Measurements from ENCODE around the gene ATG5.

DNA sequence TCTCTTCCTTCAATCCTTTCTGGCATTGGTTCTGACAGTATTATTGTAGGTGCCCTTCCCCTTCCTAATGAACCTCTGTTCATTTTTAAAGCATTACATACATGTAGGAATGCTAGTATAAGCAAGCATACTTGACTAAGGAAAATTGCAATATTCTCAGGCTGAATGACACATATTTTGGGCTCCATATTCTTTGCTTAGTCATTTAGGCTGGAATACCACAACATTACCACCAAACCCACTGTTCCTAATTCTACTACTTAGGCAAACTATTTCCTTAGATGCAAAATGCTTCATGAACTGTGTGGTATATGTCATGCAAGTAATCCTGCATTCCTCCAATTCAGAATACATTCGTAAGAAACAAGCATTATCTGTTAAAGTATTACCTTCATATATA, 125.6 kb downstream of the ATG5 start:
- TF ChIP-seq CTCF (IDR thresholded peaks at IDR 0.05) (no peak), EZH2 (IDR thresholded peaks at IDR 0.05; ENCODE audit: borderline replicate concordance, insufficient read depth, low read depth, low read length, poor library complexity, severe bottlenecking) (no peak)

Data from B cell (primary cell).